Esophagus muscularis mucosa (tissue), 4 donors: Measurements from ENCODE around the gene SMPD2. TPM values are rescaled to one million over a fixed set of nuclear protein-coding genes. Genes with fewer than 3 reads are reported as not detected.
A peak's percentile ranks its signal among the peaks of the same experiment; 100 is the strongest.
"Not testable (repeated sequence)": the region's sequence is repeated elsewhere in the genome, so short reads cannot be mapped to it uniquely, and the experiment has no call there.

Experiments used
- DNase-seq: peaks from one replicate; pipeline ENCODE4 v3.0.0-alpha.2; 2017; ENCODE audit errors: extremely low spot score
- H3K27ac ChIP-seq, 4 donors: fragments of 200-600 bp; sonication (generic); replicated peaks in 1 of 4; 1 replicate in 3 of 4; 2 replicates in 1 of 4; pipeline ENCODE4 v1.5.1; 2016 to 2019; ENCODE audit warnings: mild to moderate bottlenecking in 1 of 4
- H3K27me3 ChIP-seq, 4 donors: fragments of 200-600 bp; sonication (generic); one replicate each; pipeline versions ENCODE4 v1.5.1 to v1.6.0; 2016 to 2019
- H3K36me3 ChIP-seq, 4 donors: fragments of 200-600 bp; sonication (generic); one replicate each; pipeline ENCODE4 v1.5.1; 2016 to 2019
- H3K4me1 ChIP-seq, 4 donors: fragments of 200-600 bp; sonication (generic); one replicate each; pipeline ENCODE4 v1.5.1; 2016 to 2019
- H3K4me3 ChIP-seq, 4 donors: fragments of 200-600 bp; sonication (generic); 1 replicate in 2 of 4; 2 replicates in 2 of 4; pipeline ENCODE4 v1.5.1; 2016 to 2019; ENCODE audit warnings: mild to moderate bottlenecking in 4 of 4, moderate library complexity in 1 of 4
- H3K9me3 ChIP-seq, 4 donors: fragments of 200-600 bp; sonication (generic); 1 replicate in 3 of 4; 2 replicates in 1 of 4; pipeline ENCODE4 v1.5.1; 2016 to 2019
- EP300 ChIP-seq: sonication (generic); formaldehyde crosslinking; IDR thresholded peaks from one replicate; pipeline ENCODE4 v1.6.1; 2017; ENCODE audit warnings: antibody characterized with exemption
- POLR2A ChIP-seq: fragments of 450-650 bp; IDR thresholded peaks from one replicate; pipeline ENCODE4 v1.6.1; 2017; ENCODE audit warnings: antibody characterized with exemption, moderate library complexity, mild to moderate bottlenecking, low read depth
- POLR2AphosphoS5 ChIP-seq, 2 donors: sonication (generic); formaldehyde crosslinking; IDR thresholded peaks; one replicate each; pipeline ENCODE4 v1.6.1; 2017; ENCODE audit warnings: antibody characterized with exemption in 2 of 2
- WGBS: methylation state at CpG from one replicate; pipeline ENCODE4 v1.1.5; 2018; 5-methylcytosine and 5-hydroxymethylcytosine counted together
- intact Hi-C: fragments of 100-400 bp; cut with DNase I; formaldehyde crosslinking; loops from one replicate; pipeline ENCODE4 v1.15.1; 2023
- total RNA-seq, 4 donors: library from RNA; depleted of rRNA; stranded (reverse); fragments of >200 nt; gene quantifications; one replicate each; pipeline versions ENCODE4 v1.1.0 to v1.2.1, GENCODE V29; 2016
- TF ChIP-seq, protein P1 (sequence below), 3 experiments: fragments of 200-600 bp in 2 of 3; fragments of 450-650 bp in 1 of 3; sonication (generic) in 2 of 3; IDR thresholded peaks; one replicate each; pipeline ENCODE4 v1.5.1; 2017 to 2019; ENCODE audit warnings: antibody characterized with exemption in 3 of 3, mild to moderate bottlenecking in 2 of 3, moderate library complexity in 1 of 3

SMPD2 gene
- total RNA-seq, 4 donors from 2014 or later: 4.6 to 7.6 (median 6.4) TPM

DNA sequence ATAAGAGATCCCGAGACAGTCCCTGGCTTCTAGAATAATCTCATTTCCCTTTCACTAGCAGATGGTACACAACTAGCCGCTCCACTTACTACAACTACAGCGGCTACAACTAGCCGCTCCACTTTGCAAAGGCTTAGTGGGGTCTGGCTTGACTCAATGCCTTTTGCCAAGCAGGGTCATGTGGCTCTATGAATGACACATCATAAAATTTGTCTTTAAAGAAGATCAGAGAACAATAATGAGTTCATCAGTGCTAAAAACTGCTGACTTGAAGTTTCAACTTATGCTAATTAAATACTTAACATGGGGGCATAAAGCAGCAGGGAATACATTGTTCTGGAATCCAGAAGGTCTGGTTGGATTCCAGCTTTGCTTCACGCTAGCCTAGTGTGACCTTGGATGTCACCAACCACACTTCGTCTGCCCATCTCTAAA is 17.1 kb downstream of the SMPD2 start:
- intact Hi-C loops: no loop called here
- peaks cover 20 to 33% (median 31%) of the 10 kb centered on the region in 4 donors for H3K4me1 ChIP-seq
- H3K36me3 ChIP-seq: peaks cover 4 to 17% (median 11%) of the 10 kb centered on the region in 4 donors
- peak overlapping the region; percentile 36 to 80 (median 68) for H3K27ac ChIP-seq
- no peaks in the 10 kb centered on the region for H3K27me3 ChIP-seq
- H3K4me3 ChIP-seq: no peak overlapping the region
- no peak for DNase-seq
- 90% methylated on average over 6 of the region's 6 CpGs for WGBS
- TF ChIP-seq EP300: no peak
- TF ChIP-seq, protein P1, sequence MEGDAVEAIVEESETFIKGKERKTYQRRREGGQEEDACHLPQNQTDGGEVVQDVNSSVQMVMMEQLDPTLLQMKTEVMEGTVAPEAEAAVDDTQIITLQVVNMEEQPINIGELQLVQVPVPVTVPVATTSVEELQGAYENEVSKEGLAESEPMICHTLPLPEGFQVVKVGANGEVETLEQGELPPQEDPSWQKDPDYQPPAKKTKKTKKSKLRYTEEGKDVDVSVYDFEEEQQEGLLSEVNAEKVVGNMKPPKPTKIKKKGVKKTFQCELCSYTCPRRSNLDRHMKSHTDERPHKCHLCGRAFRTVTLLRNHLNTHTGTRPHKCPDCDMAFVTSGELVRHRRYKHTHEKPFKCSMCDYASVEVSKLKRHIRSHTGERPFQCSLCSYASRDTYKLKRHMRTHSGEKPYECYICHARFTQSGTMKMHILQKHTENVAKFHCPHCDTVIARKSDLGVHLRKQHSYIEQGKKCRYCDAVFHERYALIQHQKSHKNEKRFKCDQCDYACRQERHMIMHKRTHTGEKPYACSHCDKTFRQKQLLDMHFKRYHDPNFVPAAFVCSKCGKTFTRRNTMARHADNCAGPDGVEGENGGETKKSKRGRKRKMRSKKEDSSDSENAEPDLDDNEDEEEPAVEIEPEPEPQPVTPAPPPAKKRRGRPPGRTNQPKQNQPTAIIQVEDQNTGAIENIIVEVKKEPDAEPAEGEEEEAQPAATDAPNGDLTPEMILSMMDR (IDR thresholded peaks at IDR 0.05): no peak
- no peak for TF ChIP-seq POLR2AphosphoS5 (IDR thresholded peaks at IDR 0.05)
- TF ChIP-seq POLR2A: no peak
- no peaks in the 10 kb centered on the region for H3K9me3 ChIP-seq

- Histone ChIP-seq H3K4me1 (peaks cover 20 to 27% (median 25%) of the 10 kb centered on the region in 4 donors), H3K36me3 (peaks cover 0 to 26% (median 13%) of the 10 kb centered on the region in 4 donors), H3K4me3 (no peak overlapping the region), H3K9me3 (no peaks in the 10 kb centered on the region), H3K27me3 (no peaks in the 10 kb centered on the region), H3K27ac (no peak overlapping the region)
- intact Hi-C loops: no loop called here
- DNase-seq: no peak
- 69% methylated on average over 5 of the region's 5 CpGs for WGBS
- TF ChIP-seq POLR2AphosphoS5 (IDR thresholded peaks at IDR 0.05) (no peak), POLR2A (no peak), EP300 (no peak)
- TF ChIP-seq, protein P1 (IDR thresholded peaks at IDR 0.05): no peak
Observed at GRCh38 chr6:109458774-109459531, 18.4 kb downstream of the SMPD2 start.

- H3K4me1 ChIP-seq: peaks cover 10 to 16% (median 13%) of the 10 kb centered on the region in 4 donors
Observed at GRCh38 chr6:109460161-109460829, 19.8 kb downstream of the SMPD2 start.

DNA sequence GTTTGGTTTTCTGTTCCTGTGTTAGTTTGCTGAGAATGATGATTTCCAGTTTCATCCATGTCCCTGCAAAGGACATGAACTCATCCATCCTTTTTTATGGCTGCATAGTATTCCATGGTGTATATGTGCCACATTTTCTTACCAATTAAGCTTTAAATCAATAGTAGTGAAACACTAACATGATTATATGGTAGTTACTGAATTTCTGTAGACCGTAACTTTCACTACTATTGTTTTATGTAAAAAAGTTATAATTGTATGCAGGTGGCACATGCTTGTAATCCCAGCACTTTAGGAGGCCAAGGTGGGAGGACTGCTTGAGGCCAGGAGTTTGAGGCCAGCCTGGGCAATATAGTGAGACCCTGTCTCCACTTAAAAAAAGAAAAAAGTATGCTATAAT is 20.7 kb downstream of the SMPD2 start:
- H3K9me3 ChIP-seq, intact Hi-C loops, DNase-seq, H3K27me3 ChIP-seq, H3K4me3 ChIP-seq, H3K27ac ChIP-seq: not testable (repeated sequence)
- 100% methylated on average over 1 of the region's 1 CpG for WGBS
- Histone ChIP-seq H3K4me1 (peaks cover 11 to 20% (median 17%) of the 10 kb centered on the region in 4 donors), H3K36me3 (peaks cover 4 to 47% (median 25%) of the 10 kb centered on the region in 4 donors)

More at GRCh38 chr6:109460161-109460829, 19.8 kb downstream of the SMPD2 start:
- DNase-seq: no peak
- H3K4me3 ChIP-seq: no peak overlapping the region
- TF ChIP-seq POLR2A (no peak), POLR2AphosphoS5 (IDR thresholded peaks at IDR 0.05) (no peak), EP300 (no peak)
- TF ChIP-seq, protein P1 (IDR thresholded peaks at IDR 0.05): no peak
- no peaks in the 10 kb centered on the region for H3K9me3 ChIP-seq
- WGBS: 80% methylated on average over 3 of the region's 3 CpGs
- intact Hi-C loops: no loop called here
- peaks cover 0 to 38% (median 19%) of the 10 kb centered on the region in 4 donors for H3K36me3 ChIP-seq
- H3K27ac ChIP-seq: peak overlapping the region in 1 of 4 donors; percentile 10
- H3K27me3 ChIP-seq: no peaks in the 10 kb centered on the region

GRCh38 chr6:109461733-109462526 is 21.4 kb downstream of the SMPD2 start:
- intact Hi-C loops: no loop called here
- H3K27me3 ChIP-seq: no peaks in the 10 kb centered on the region
- peaks cover 3 to 16% (median 12%) of the 10 kb centered on the region in 4 donors for H3K4me1 ChIP-seq
- peaks cover 4 to 54% (median 30%) of the 10 kb centered on the region in 4 donors for H3K36me3 ChIP-seq
- no peak overlapping the region for H3K27ac ChIP-seq
- WGBS: 78% methylated on average over 1 of the region's 1 CpG
- H3K4me3 ChIP-seq: no peak overlapping the region
- TF ChIP-seq POLR2A (no peak), POLR2AphosphoS5 (IDR thresholded peaks at IDR 0.05) (no peak), EP300 (no peak)
- TF ChIP-seq, protein P1 (IDR thresholded peaks at IDR 0.05): no peak
- no peaks in the 10 kb centered on the region for H3K9me3 ChIP-seq
- DNase-seq: no peak
